Naive thymus-derived CD4-positive, alpha-beta T cell (primary cell): ENCODE results near the gene SPINDOC. TPM values are rescaled to one million over a fixed set of nuclear protein-coding genes. Genes with fewer than 3 reads are reported as not detected.
A peak's percentile ranks its signal among the peaks of the same experiment; 100 is the strongest.
"Not testable (repeated sequence)": the region's sequence is repeated elsewhere in the genome, so short reads cannot be mapped to it uniquely, and the experiment has no call there.

Experiments
- ATAC-seq: fragments of 150-1000 bp; cut with Tn5 transposase; 2 replicates; pipeline ENCODE4 v1.10.0; 2021; ENCODE audit warnings: mild to moderate bottlenecking, moderate library complexity
- CTCF ChIA-PET: fragments of 350-600 bp; sonication (Branson Sonifier 250); formaldehyde crosslinking; loops from one replicate; lab custom pipeline; 2021; ENCODE audit warnings: antibody characterized with exemption; lab: Charles Lee
- POLR2A ChIA-PET: fragments of 350-600 bp; sonication (Branson Sonifier 250); formaldehyde crosslinking; loops from one replicate; lab custom pipeline; 2021; ENCODE audit warnings: antibody characterized with exemption, inconsistent platforms; lab: Charles Lee
- DNase-seq, 9 donors: peaks; one replicate each; pipeline versions ENCODE4 v3.0.0 to v3.0.0-alpha.2; 2020 to 2022; ENCODE audit warnings: mixed read lengths in 1 of 9
- H3K27ac ChIP-seq: one replicate; pipeline ENCODE4 v1.7.0; 2013; ENCODE audit warnings: mild to moderate bottlenecking, low read depth, low read length, moderate library complexity
- H3K27me3 ChIP-seq, 2 donors: one replicate each; pipeline ENCODE4 v1.7.0; 2013; ENCODE audit warnings: low read length in 2 of 2, mild to moderate bottlenecking in 2 of 2, moderate library complexity in 2 of 2; ENCODE audit not compliant: control insufficient read depth in 2 of 2, insufficient read depth in 2 of 2
- H3K36me3 ChIP-seq, 3 experiments: 1 replicate in 2 of 3; 2 replicates in 1 of 3; pipeline ENCODE4 v1.7.0; 2013; ENCODE audit warnings: low read length in 3 of 3, mild to moderate bottlenecking in 3 of 3, moderate library complexity in 1 of 3; ENCODE audit not compliant: insufficient read depth in 3 of 3, control insufficient read depth in 2 of 3
- H3K4me1 ChIP-seq, 2 donors: one replicate each; pipeline ENCODE4 v1.7.0; 2013; ENCODE audit warnings: low read length in 2 of 2, mild to moderate bottlenecking in 2 of 2, moderate library complexity in 1 of 2; ENCODE audit not compliant: control insufficient read depth in 2 of 2, insufficient read depth in 2 of 2
- H3K4me3 ChIP-seq: 2 replicates; pipeline ENCODE4 v1.7.0; 2013; ENCODE audit warnings: mild to moderate bottlenecking, low read length
- H3K9me3 ChIP-seq, 3 experiments: 1 replicate in 2 of 3; 2 replicates in 1 of 3; pipeline ENCODE4 v1.7.0; 2013; ENCODE audit warnings: low read length in 3 of 3; ENCODE audit not compliant: control insufficient read depth in 2 of 3
- H3K27ac Mint-ChIP-seq, 9 donors: one replicate each; pipeline ENCODE4 v1.8.0; 2020 to 2022; ENCODE audit warnings: mixed read lengths in 9 of 9, mild to moderate bottlenecking in 8 of 9, moderate library complexity in 5 of 9, inconsistent platforms in 2 of 9
- H3K27me3 Mint-ChIP-seq, 5 donors: one replicate each; pipeline ENCODE4 v1.8.0; 2021 to 2022; ENCODE audit warnings: mixed read lengths in 5 of 5, mild to moderate bottlenecking in 1 of 5
- H3K36me3 Mint-ChIP-seq, 5 donors: one replicate each; pipeline ENCODE4 v1.8.0; 2020 to 2022; ENCODE audit warnings: mixed read lengths in 5 of 5, mild to moderate bottlenecking in 3 of 5, inconsistent platforms in 1 of 5
- H3K4me1 Mint-ChIP-seq, 7 donors: one replicate each; pipeline ENCODE4 v1.8.0; 2020 to 2022; ENCODE audit warnings: mixed read lengths in 7 of 7, mild to moderate bottlenecking in 3 of 7, inconsistent platforms in 1 of 7
- H3K4me3 Mint-ChIP-seq, 10 donors: one replicate each; pipeline ENCODE4 v1.8.0; 2020 to 2022; ENCODE audit warnings: mild to moderate bottlenecking in 10 of 10, mixed read lengths in 10 of 10, moderate library complexity in 6 of 10, inconsistent platforms in 2 of 10
- H3K9me3 Mint-ChIP-seq, 11 donors: one replicate each; pipeline ENCODE4 v1.8.0; 2020 to 2022; ENCODE audit warnings: mixed read lengths in 11 of 11, mild to moderate bottlenecking in 4 of 11, inconsistent platforms in 1 of 11, moderate library complexity in 1 of 11
- intact Hi-C, 2 donors: fragments of 100-400 bp; cut with micrococcal nuclease; formaldehyde crosslinking; loops; one replicate each; pipeline ENCODE4 v1.15.1; 2023
- polyA plus RNA-seq, 2 donors: library from polyadenylated mRNA; unstranded; fragments of 300-500 nt; fragmentation: Illumina TruSeq; gene quantifications; one replicate each; pipeline ENCODE4 v1.2.3, GENCODE V29; 2021
- total RNA-seq, 6 experiments: library from RNA in 5 of 6; stranded (reverse) in 5 of 6; gene quantifications; 1 replicate in 5 of 6; 2 replicates in 1 of 6; pipeline ENCODE4 v1.2.3 and lab custom pipeline; 2021 to 2026

Gene SPINDOC
- total and polyA plus RNA-seq, 7 experiments from 2014 or later: 0.22 to 42.2 (median 8.2) TPM

GRCh38 chr11:63769714-63770455, 43.4 kb upstream of the SPINDOC start:
- peaks cover 0 to 4% (median 0%) of the 10 kb centered on the region in 5 donors for H3K36me3 Mint-ChIP-seq
- ChIA-PET CTCF (interaction anchor here (0.7 to 1.4 kb wide), 2 partner anchors 84 to 173 kb away, joined by 3 read pairs; no protein-coding TSS in a partner anchor), POLR2A (no interaction called here)
- peaks cover 0 to 9% of the 10 kb centered on the region in 2 donors for H3K27me3 ChIP-seq
- H3K4me1 Mint-ChIP-seq: peaks cover 6 to 14% (median 8%) of the 10 kb centered on the region in 7 donors
- H3K9me3 Mint-ChIP-seq: peaks cover 0 to 2% (median 0%) of the 10 kb centered on the region in 11 donors
- H3K4me3 ChIP-seq: no peak overlapping the region
- DNase-seq: peak in 1 of 9 donors; percentile 4
- H3K36me3 ChIP-seq: no peaks in the 10 kb centered on the region
- ATAC-seq: no peak
- H3K9me3 ChIP-seq: no peaks in the 10 kb centered on the region
- H3K27me3 Mint-ChIP-seq: peaks cover 0 to 40% (median 9%) of the 10 kb centered on the region in 5 donors
- intact Hi-C loops: loop anchor here (2.0 to 10.0 kb wide), 5 partner anchors 42 to 205 kb away; partner anchors contain the start of genes SPINDOC (in 2 of the 2), COX8A (in 1 of the 2), MARK2 (in 1 of the 2) and RTN3 (in 1 of the 2)
- H3K27ac Mint-ChIP-seq: peak overlapping the region in 1 of 9 donors; percentile 32
- peaks cover 6 to 9% of the 10 kb centered on the region in 2 donors for H3K4me1 ChIP-seq
- peak overlapping the region; percentile 62 to 81 (median 74) for H3K4me3 Mint-ChIP-seq
- no peak overlapping the region for H3K27ac ChIP-seq

- ChIA-PET CTCF (no interaction called here), POLR2A (no interaction called here)
- Histone ChIP-seq H3K36me3 (no peaks in the 10 kb centered on the region), H3K4me3 (no peak overlapping the region), H3K9me3 (no peaks in the 10 kb centered on the region), H3K4me1 (peaks cover 6 to 9% of the 10 kb centered on the region in 2 donors), H3K27ac (no peak overlapping the region), H3K27me3 (peaks cover 0 to 9% of the 10 kb centered on the region in 2 donors)
- H3K36me3 Mint-ChIP-seq: peaks cover 0 to 4% (median 0%) of the 10 kb centered on the region in 5 donors
- intact Hi-C loops: no loop called here
- DNase-seq (no peak), ATAC-seq (no peak)
- H3K27me3 Mint-ChIP-seq: peaks cover 0 to 44% (median 9%) of the 10 kb centered on the region in 5 donors
- no peak overlapping the region for H3K27ac Mint-ChIP-seq
- H3K4me1 Mint-ChIP-seq: peaks cover 6 to 14% (median 8%) of the 10 kb centered on the region in 7 donors
- H3K9me3 Mint-ChIP-seq: no peaks in the 10 kb centered on the region
- H3K4me3 Mint-ChIP-seq: peak overlapping the region in 3 of 10 donors; percentile 64 to 73 (median 66)
Measured at GRCh38 chr11:63770763-63771162, 42.5 kb upstream of the SPINDOC start.

- DNase-seq, H3K4me3 Mint-ChIP-seq, H3K9me3 Mint-ChIP-seq, H3K27me3 ChIP-seq, POLR2A ChIA-PET, H3K27ac ChIP-seq, H3K4me1 ChIP-seq, ATAC-seq, H3K9me3 ChIP-seq, intact Hi-C loops, H3K36me3 ChIP-seq, H3K27ac Mint-ChIP-seq, H3K36me3 Mint-ChIP-seq, H3K4me3 ChIP-seq: not testable (repeated sequence)
- peaks cover 6 to 14% (median 8%) of the 10 kb centered on the region in 7 donors for H3K4me1 Mint-ChIP-seq
- H3K27me3 Mint-ChIP-seq: peaks cover 0 to 50% (median 9%) of the 10 kb centered on the region in 5 donors
- CTCF ChIA-PET: interaction anchor here (0.7 to 0.9 kb wide), 3 partner anchors 34 to 279 kb away, joined by 3 to 4 read pairs (median 3); no protein-coding TSS in a partner anchor
Measured at GRCh38 chr11:63771741-63772318, 41.4 kb upstream of the SPINDOC start.

GRCh38 chr11:63775191-63775590, 38.1 kb upstream of the SPINDOC start:
- ATAC-seq (no peak), DNase-seq (no peak)
- H3K27ac ChIP-seq: no peak overlapping the region
- no peak overlapping the region for H3K4me3 Mint-ChIP-seq
- ChIA-PET POLR2A (no interaction called here), CTCF (no interaction called here)
- H3K27ac Mint-ChIP-seq: no peak overlapping the region
- intact Hi-C loops: no loop called here
- H3K27me3 ChIP-seq: peaks cover 0 to 2% of the 10 kb centered on the region in 2 donors
- H3K36me3 Mint-ChIP-seq: no peaks in the 10 kb centered on the region
- H3K36me3 ChIP-seq: no peaks in the 10 kb centered on the region
- peaks cover 0 to 1% (median 0%) of the 10 kb centered on the region in 7 donors for H3K4me1 Mint-ChIP-seq
- no peaks in the 10 kb centered on the region for H3K9me3 ChIP-seq
- H3K4me3 ChIP-seq: no peak overlapping the region
- H3K4me1 ChIP-seq: no peaks in the 10 kb centered on the region
- H3K9me3 Mint-ChIP-seq: no peaks in the 10 kb centered on the region
- H3K27me3 Mint-ChIP-seq: peaks cover 6 to 57% (median 13%) of the 10 kb centered on the region in 5 donors

- peaks cover 0 to 1% (median 0%) of the 10 kb centered on the region in 7 donors for H3K4me1 Mint-ChIP-seq
- DNase-seq (no peak), ATAC-seq (no peak)
- H3K27ac ChIP-seq: no peak overlapping the region
- intact Hi-C loops: no loop called here
- no peak overlapping the region for H3K4me3 Mint-ChIP-seq
- H3K36me3 ChIP-seq: no peaks in the 10 kb centered on the region
- POLR2A ChIA-PET: interaction anchor here (1.1 kb wide), 1 partner anchor 51 kb away, joined by 3 read pairs; no protein-coding TSS in a partner anchor
- CTCF ChIA-PET: no interaction called here
- H3K9me3 Mint-ChIP-seq: no peaks in the 10 kb centered on the region
- H3K9me3 ChIP-seq: no peaks in the 10 kb centered on the region
- H3K4me3 ChIP-seq: no peak overlapping the region
- H3K36me3 Mint-ChIP-seq: no peaks in the 10 kb centered on the region
- H3K4me1 ChIP-seq: no peaks in the 10 kb centered on the region
- H3K27ac Mint-ChIP-seq: no peak overlapping the region
- no peaks in the 10 kb centered on the region for H3K27me3 ChIP-seq
- peaks cover 0 to 30% (median 4%) of the 10 kb centered on the region in 5 donors for H3K27me3 Mint-ChIP-seq
Measured at GRCh38 chr11:63779039-63779438, 34.2 kb upstream of the SPINDOC start.

GRCh38 chr11:63782749-63783148, 30.5 kb upstream of the SPINDOC start:
- no peaks in the 10 kb centered on the region for H3K27me3 ChIP-seq
- ATAC-seq: no peak
- no peaks in the 10 kb centered on the region for H3K36me3 Mint-ChIP-seq

More at GRCh38 chr11:63782749-63783148, 30.5 kb upstream of the SPINDOC start:
- ChIA-PET CTCF (no interaction called here), POLR2A (no interaction called here)
- Mint-ChIP-seq H3K4me3 (no peak overlapping the region), H3K27ac (no peak overlapping the region), H3K4me1 (peaks cover 0 to 6% (median 0%) of the 10 kb centered on the region in 7 donors), H3K27me3 (peaks cover 0 to 29% (median 4%) of the 10 kb centered on the region in 5 donors), H3K9me3 (no peaks in the 10 kb centered on the region)
- Histone ChIP-seq H3K4me1 (no peaks in the 10 kb centered on the region), H3K9me3 (no peaks in the 10 kb centered on the region), H3K27ac (no peak overlapping the region), H3K4me3 (no peak overlapping the region), H3K36me3 (no peaks in the 10 kb centered on the region)
- DNase-seq: no peak
- intact Hi-C loops: no loop called here
